HepG2 (cell line): ENCODE results near the gene HSD3B7. TPM values are rescaled to one million over a fixed set of nuclear protein-coding genes. Genes with fewer than 3 reads are reported as not detected.

Source experiments
- ATAC-seq: fragments of 200-7000 bp; cut with Tn5 transposase; 3 replicates; pipeline ENCODE4 v1.9.1; 2020; ENCODE audit warnings: mild to moderate bottlenecking, moderate library complexity
- BruUV-seq: library from RNA; stranded (reverse); fragments of 400-500 nt; replicated peaks from 2 replicates; lab custom pipeline; 2021; lab: Mats Ljungman, UMichigan
- CTCF ChIA-PET: fragments of 300-600 bp; formaldehyde crosslinking; extraction: SDS; loops from one replicate; lab custom pipeline; 2021; ENCODE audit warnings: low total read pairs, inconsistent platforms, low intra/inter-chr PET ratio; lab: Yijun Ruan, JAX
- POLR2A ChIA-PET: fragments of 350-600 bp; sonication (Branson Sonifier 250); formaldehyde crosslinking; loops from one replicate; lab custom pipeline; 2020; ENCODE audit warnings: antibody characterized with exemption, inconsistent platforms; lab: Yijun Ruan, JAX
- DNase-seq: peaks from one replicate; pipeline ENCODE4 v3.0.0-alpha.2; 2015; ENCODE audit warnings: low spot score
- FAIRE-seq: peaks from 3 replicates; lab custom pipeline; 2011; peaks lifted over from hg19 to GRCh38; lab: Jason Lieb, UNC
- H2AFZ ChIP-seq: one replicate; pipeline ENCODE4 v1.6.1; 2011; ENCODE audit warnings: low read length, inconsistent platforms
- H3K27ac ChIP-seq: fragments of 300-600 bp; 3 replicates; pipeline ENCODE4 v1.8.0; 2011; ENCODE audit warnings: mixed run types, mild to moderate bottlenecking, mixed read lengths, low read length, inconsistent platforms; ENCODE audit not compliant: insufficient read depth; ENCODE audit errors: extremely low read length
- H3K27me3 ChIP-seq, 2 experiments: fragments of 200-600 bp in 1 of 2; 2 replicates in 1 of 2; 3 replicates in 1 of 2; pipeline versions ENCODE4 v1.6.0 to v1.8.0; 2011; ENCODE audit warnings: low read length in 2 of 2, mild to moderate bottlenecking in 2 of 2, moderate library complexity in 2 of 2, inconsistent platforms in 1 of 2; ENCODE audit not compliant: insufficient read depth in 2 of 2, control insufficient read depth in 1 of 2
- H3K36me3 ChIP-seq, 2 experiments: fragments of 200-600 bp in 1 of 2; replicated peaks in 1 of 2; 2 replicates in 1 of 2; 3 replicates in 1 of 2; pipeline versions ENCODE4 v1.5.1 to v1.8.0; 2011; ENCODE audit warnings: low read length in 2 of 2, inconsistent platforms in 1 of 2; ENCODE audit not compliant: insufficient read depth in 2 of 2, control insufficient read depth in 1 of 2
- H3K4me1 ChIP-seq: 2 replicates; pipeline ENCODE4 v1.5.1; 2012; ENCODE audit warnings: low read length, inconsistent platforms; ENCODE audit not compliant: insufficient read depth
- H3K4me2 ChIP-seq: 2 replicates; pipeline ENCODE4 v1.6.0; 2011; ENCODE audit warnings: low read depth, low read length, inconsistent platforms
- H3K4me3 ChIP-seq, 3 experiments: fragments of 200-600 bp in 1 of 3; sonication (generic), shearing (Covaris generic) in 1 of 3; replicated peaks in 1 of 3; 2 replicates each; pipeline ENCODE4 v1.5.1; 2011 to 2016; ENCODE audit warnings: low read length in 3 of 3, inconsistent platforms in 2 of 3, low read depth in 2 of 3, mild to moderate bottlenecking in 2 of 3, control low read depth in 1 of 3, mixed read lengths in 1 of 3; ENCODE audit not compliant: insufficient read depth in 1 of 3
- H3K79me2 ChIP-seq: one replicate; pipeline ENCODE4 v1.6.1; 2011; ENCODE audit warnings: low read length, inconsistent platforms; ENCODE audit not compliant: insufficient read depth
- H3K9ac ChIP-seq: 2 replicates; pipeline ENCODE4 v1.6.0; 2011; ENCODE audit warnings: mild to moderate bottlenecking, low read depth, low read length, inconsistent platforms; ENCODE audit not compliant: insufficient read depth
- H3K9me3 ChIP-seq: 2 replicates; pipeline ENCODE4 v1.5.1; 2012; ENCODE audit warnings: mild to moderate bottlenecking, low read length
- H4K20me1 ChIP-seq: 2 replicates; pipeline ENCODE4 v1.6.0; 2011; ENCODE audit warnings: inconsistent platforms, mild to moderate bottlenecking, low read length, moderate library complexity; ENCODE audit not compliant: insufficient read depth
- AHDC1 ChIP-seq: sonication (generic); formaldehyde crosslinking; IDR thresholded peaks from 2 replicates; pipeline ENCODE4 v1.5.1; 2020; ENCODE audit warnings: mild to moderate bottlenecking, missing genetic modification reagents, borderline replicate concordance
- CREBL2 ChIP-seq: sonication (generic); formaldehyde crosslinking; IDR thresholded peaks from 2 replicates; pipeline ENCODE4 v1.8.1; 2023; ENCODE audit warnings: missing genetic modification reagents, mild to moderate bottlenecking, borderline replicate concordance
- FOXP1 ChIP-seq, 2 experiments: fragments of 450-650 bp in 1 of 2; IDR thresholded peaks; 2 replicates each; pipeline ENCODE4 v1.6.1; 2017 to 2018; ENCODE audit warnings: antibody characterized with exemption in 1 of 2
- HOMEZ ChIP-seq: IDR thresholded peaks from 2 replicates; pipeline ENCODE4 v1.6.1; 2016; ENCODE audit warnings: low read depth
- IKZF1 ChIP-seq: fragments of 450-650 bp; IDR thresholded peaks from 2 replicates; pipeline ENCODE4 v1.7.1; 2016
- SNAPC2 ChIP-seq: sonication (generic); formaldehyde crosslinking; IDR thresholded peaks from 2 replicates; pipeline ENCODE4 v1.8.1; 2022; ENCODE audit warnings: mild to moderate bottlenecking, missing genetic modification reagents
- XBP1 ChIP-seq: sonication (generic); formaldehyde crosslinking; IDR thresholded peaks from 2 replicates; pipeline ENCODE4 v1.5.0; 2020; ENCODE audit warnings: missing genetic modification reagents
- ZBTB44 ChIP-seq: sonication (generic); formaldehyde crosslinking; IDR thresholded peaks from 2 replicates; pipeline ENCODE4 v1.4.0; 2020; ENCODE audit warnings: missing genetic modification reagents
- ZNF781 ChIP-seq: sonication (generic); formaldehyde crosslinking; IDR thresholded peaks from 2 replicates; pipeline ENCODE4 v1.5.1; 2020; ENCODE audit warnings: borderline replicate concordance, mild to moderate bottlenecking, missing genetic modification reagents; ENCODE audit errors: not compliant biosample characterization
- ZNF816 ChIP-seq: sonication (generic); formaldehyde crosslinking; IDR thresholded peaks from 2 replicates; pipeline ENCODE4 v1.8.0; 2022; ENCODE audit warnings: missing genetic modification reagents, mild to moderate bottlenecking, borderline replicate concordance
- ZNF850 ChIP-seq: sonication (generic); formaldehyde crosslinking; conservative IDR thresholded peaks from 2 replicates; pipeline ENCODE4 v1.9.0; 2021; ENCODE audit warnings: mild to moderate bottlenecking, missing genetic modification reagents
- WGBS: methylation state at CpG from one replicate; pipeline ENCODE4 v1.1.6; 2017; ENCODE audit warnings: low lambda C conversion rate; 5-methylcytosine and 5-hydroxymethylcytosine counted together
- in situ Hi-C: cut with HindIII; loops from 2 replicates; pipeline ENCODE4 v1.10.0; 2017; ENCODE audit warnings: low pct_unique_long_range_greater_than_20kb; ENCODE audit not compliant: extremely low pct_ligation_motif_present
- intact Hi-C: fragments of 100-400 bp; cut with micrococcal nuclease; formaldehyde crosslinking; loops from one replicate; pipeline ENCODE4 v1.10.0; 2022; ENCODE audit not compliant: unreplicated experiment
- polyA plus RNA-seq, 8 experiments: library from polyadenylated mRNA; depleted of rRNA in 3 of 8; stranded (reverse) in 7 of 8; unstranded in 1 of 8; fragments of >200 nt; fragmentation: Illumina TruSeq in 4 of 8; extraction: Trizol in 4 of 8; gene quantifications; 2 replicates each; pipeline versions ENCODE4 v1.2.1 to v1.2.3, GENCODE V29; 2011 to 2016; ENCODE audit warnings: low read depth in 4 of 8, missing spikeins in 1 of 8, mixed read lengths in 1 of 8; ENCODE audit not compliant: insufficient read depth in 1 of 8
- total RNA-seq, 5 experiments: library from RNA; depleted of rRNA; stranded (reverse); fragments of >200 nt; fragmentation: Illumina TruSeq; extraction: Trizol; gene quantifications; 2 replicates each; pipeline ENCODE4 v1.2.3, GENCODE V29; 2016; ENCODE audit warnings: low read depth in 1 of 5

The HSD3B7 gene
- total and polyA plus RNA-seq, 2 of the 13 experiments (the other 11 are each of a cell fraction or from before 2014, with no cell fraction given), result 32.9 to 69.7 TPM

GRCh38 chr16:31020536-31020935, 35.5 kb downstream of the HSD3B7 start:
- BruUV-seq, result no TSS peak
- intact Hi-C loops (no loop called here), in situ Hi-C loops (no loop called here)
- H3K4me3 ChIP-seq, result no peak overlapping the region
- peaks cover 51% of the 10 kb centered on the region for H3K4me1 ChIP-seq
- WGBS, result 55% methylated on average over 3 of the region's 3 CpGs
- ChIA-PET CTCF (no interaction called here), POLR2A (interaction anchor here (0.9 to 5.8 kb wide), 3 partner anchors 18 to 71 kb away, joined by 3 to 41 read pairs (median 3); no protein-coding TSS in a partner anchor)
- peaks cover 0 to 2% of the 10 kb centered on the region in 2 experiments; a peak in 1 of 5 replicates for H3K27me3 ChIP-seq
- H3K9me3 ChIP-seq, result no peaks in the 10 kb centered on the region
- no peak overlapping the region for H3K27ac ChIP-seq
- DNase-seq (no peak), ATAC-seq (no peak), FAIRE-seq (no peak)
- no peak overlapping the region for H2AFZ ChIP-seq
- no peak overlapping the region for H3K9ac ChIP-seq
- H3K79me2 ChIP-seq, result no peaks in the 10 kb centered on the region
- H3K36me3 ChIP-seq, result no peaks in the 10 kb centered on the region
- no peak overlapping the region for H3K4me2 ChIP-seq
- no peaks in the 10 kb centered on the region for H4K20me1 ChIP-seq
- TF ChIP-seq ZNF850 (CRISPR knock-in tag), result no peak
- no peak for TF ChIP-seq SNAPC2 (CRISPR knock-in tag)
- no peak for TF ChIP-seq ZBTB44 (CRISPR knock-in tag)
- TF ChIP-seq ZNF816 (CRISPR knock-in tag), result no peak
- no peak for TF ChIP-seq AHDC1
- TF ChIP-seq CREBL2, result no peak
- no peak for TF ChIP-seq FOXP1 (IDR thresholded peaks at IDR 0.05)
- TF ChIP-seq FOXP1 (CRISPR knock-in tag; IDR thresholded peaks at IDR 0.05), result no peak
- no peak for TF ChIP-seq XBP1 (CRISPR knock-in tag)
- TF ChIP-seq IKZF1, result no peak
- TF ChIP-seq HOMEZ (CRISPR knock-in tag), result no peak
- no peak for TF ChIP-seq ZNF781 (CRISPR knock-in tag)
